Endothelial cell of umbilical vein (primary cell): ENCODE results near the gene IFI27L2. TPM values are rescaled to one million over a fixed set of nuclear protein-coding genes. Genes with fewer than 3 reads are reported as not detected.

Experiments used
- BruUV-seq: library from RNA; stranded (reverse); fragments of 400-500 nt; replicated peaks from 2 replicates; lab custom pipeline; 2021; lab: Mats Ljungman, UMichigan
- CTCF ChIA-PET: fragments of 300-600, 350-600 bp; sonication (Branson Sonifier 250); formaldehyde crosslinking; loops from one replicate; lab custom pipeline; 2021; ENCODE audit warnings: antibody characterized with exemption, inconsistent platforms; lab: Charles Lee
- POLR2A ChIA-PET: fragments of 300-600, 350-600 bp; sonication (Branson Sonifier 250); formaldehyde crosslinking; loops from one replicate; lab custom pipeline; 2021; ENCODE audit warnings: antibody characterized with exemption, inconsistent platforms; lab: Charles Lee
- DNase-seq: peaks from one replicate; pipeline ENCODE4 v3.0.0-alpha.2; 2011; ENCODE audit warnings: low read depth, low spot score
- FAIRE-seq: peaks from 2 replicates; lab custom pipeline; 2011; peaks lifted over from hg19 to GRCh38; lab: Jason Lieb, UNC
- H2AFZ ChIP-seq: 2 replicates; pipeline ENCODE4 v1.6.0; 2012; ENCODE audit warnings: low read depth, low read length, control low read depth, inconsistent platforms
- H3K27ac ChIP-seq: 2 replicates; pipeline ENCODE4 v1.5.1; 2011; ENCODE audit warnings: low read depth, mild to moderate bottlenecking, control low read depth, low read length, moderate library complexity; ENCODE audit not compliant: insufficient read depth
- H3K27me3 ChIP-seq, 2 experiments: 2 replicates each; pipeline versions ENCODE4 v1.6.0 to v1.6.1; 2011; ENCODE audit warnings: low read length in 2 of 2, mixed read lengths in 1 of 2; ENCODE audit not compliant: control insufficient read depth in 2 of 2, insufficient read depth in 2 of 2
- H3K36me3 ChIP-seq, 2 experiments: 2 replicates in 1 of 2; 3 replicates in 1 of 2; pipeline ENCODE4 v1.5.1; 2011; ENCODE audit warnings: low read length in 2 of 2, mild to moderate bottlenecking in 1 of 2, moderate library complexity in 1 of 2; ENCODE audit not compliant: control insufficient read depth in 2 of 2, insufficient read depth in 2 of 2; ENCODE audit errors: extremely low read depth in 1 of 2
- H3K4me1 ChIP-seq: 3 replicates; pipeline ENCODE4 v1.5.1; 2011; ENCODE audit warnings: mild to moderate bottlenecking, low read length; ENCODE audit not compliant: control insufficient read depth, insufficient read depth; ENCODE audit errors: extremely low read depth
- H3K4me2 ChIP-seq: 2 replicates; pipeline ENCODE4 v1.6.1; 2011; ENCODE audit warnings: low read length, control low read depth, mixed read lengths; ENCODE audit not compliant: insufficient read depth
- H3K4me3 ChIP-seq, 3 experiments: fragments of 200-600 bp in 1 of 3; sonication (generic), shearing (Covaris generic) in 1 of 3; replicated peaks in 1 of 3; 2 replicates each; pipeline ENCODE4 v1.5.1; 2011 to 2016; ENCODE audit warnings: control low read depth in 3 of 3, low read length in 3 of 3, mild to moderate bottlenecking in 2 of 3, inconsistent platforms in 1 of 3, low read depth in 1 of 3, moderate library complexity in 1 of 3; ENCODE audit not compliant: insufficient read depth in 1 of 3
- H3K79me2 ChIP-seq: 2 replicates; pipeline ENCODE4 v1.6.0; 2012; ENCODE audit warnings: low read length, inconsistent platforms; ENCODE audit not compliant: control insufficient read depth, insufficient read depth
- H3K9ac ChIP-seq: replicated peaks from 2 replicates; pipeline ENCODE3; 2011; ENCODE audit warnings: low read length, control low read depth; ENCODE audit not compliant: insufficient read depth; ENCODE audit errors: extremely low read depth
- H3K9me1 ChIP-seq: replicated peaks from 3 replicates; pipeline ENCODE4 v1.6.0; 2011; ENCODE audit warnings: mild to moderate bottlenecking, low read length; ENCODE audit not compliant: control insufficient read depth, insufficient read depth; ENCODE audit errors: extremely low read depth
- H3K9me3 ChIP-seq: replicated peaks from 2 replicates; pipeline ENCODE4 v1.5.1; 2012; ENCODE audit warnings: low read length, inconsistent platforms; ENCODE audit not compliant: control insufficient read depth, insufficient read depth
- H4K20me1 ChIP-seq: replicated peaks from 2 replicates; pipeline ENCODE3; 2011; ENCODE audit warnings: mild to moderate bottlenecking, low read length; ENCODE audit not compliant: control insufficient read depth, insufficient read depth; ENCODE audit errors: extremely low read depth
- EZH2 ChIP-seq: IDR thresholded peaks from 2 replicates; pipeline ENCODE4 v1.6.1; 2012; ENCODE audit warnings: borderline replicate concordance, low read depth, mild to moderate bottlenecking, moderate library complexity, low read length, inconsistent platforms; ENCODE audit not compliant: severe bottlenecking
- FOS ChIP-seq: IDR thresholded peaks from 2 replicates; pipeline ENCODE4 v1.6.1; 2011; ENCODE audit warnings: mild to moderate bottlenecking, low read length, moderate library complexity, borderline replicate concordance; ENCODE audit not compliant: insufficient read depth
- GATA2 ChIP-seq: IDR thresholded peaks from 2 replicates; pipeline ENCODE4 v1.7.0; 2011; ENCODE audit warnings: low read depth, mild to moderate bottlenecking, moderate library complexity, mixed read lengths, low read length; ENCODE audit not compliant: insufficient read length, insufficient read depth
- JUN ChIP-seq: IDR thresholded peaks from 2 replicates; pipeline ENCODE4 v1.6.1; 2011; ENCODE audit warnings: borderline replicate concordance, low read depth; ENCODE audit not compliant: insufficient read length, insufficient read depth
- MYC ChIP-seq: IDR thresholded peaks from one replicate; pipeline ENCODE4 v1.6.1; 2011; ENCODE audit warnings: mild to moderate bottlenecking, low read depth, low read length
- POLR2A ChIP-seq: IDR thresholded peaks from 2 replicates; pipeline ENCODE4 v1.6.1; 2012; ENCODE audit warnings: low read depth, mild to moderate bottlenecking, control low read depth, low read length
- POLR2AphosphoS5 ChIP-seq: IDR thresholded peaks from 2 replicates; pipeline ENCODE4 v1.6.1; 2012; ENCODE audit warnings: low read depth, mild to moderate bottlenecking, control low read depth, low read length, moderate library complexity; ENCODE audit not compliant: insufficient read depth
- dilution Hi-C: fragments of 300-500 bp; cut with MboI; formaldehyde crosslinking; loops from one replicate; pipeline ENCODE4 v1.15.0; 2019; ENCODE audit warnings: low sequenced_read_pairs; ENCODE audit not compliant: extremely low pct_ligation_motif_present
- intact Hi-C: fragments of 100-400 bp; cut with micrococcal nuclease; formaldehyde crosslinking; loops from one replicate; pipeline ENCODE4 v1.10.0; 2022
- polyA plus RNA-seq, 4 experiments: library from polyadenylated mRNA; depleted of rRNA in 3 of 4; stranded (reverse) in 3 of 4; unstranded in 1 of 4; fragments of >200 nt; gene quantifications; 2 replicates each; pipeline versions ENCODE4 v1.2.1 to v1.2.3, GENCODE V29; 2011 to 2012; ENCODE audit warnings: missing spikeins in 1 of 4
- total RNA-seq: library from RNA; stranded (reverse); gene quantifications from 2 replicates; pipeline ENCODE4 v1.2.3, GENCODE V29; 2021
- TF ChIP-seq, protein P1 (sequence below): IDR thresholded peaks from 2 replicates; pipeline ENCODE4 v1.6.1; 2011; ENCODE audit not compliant: insufficient read depth, insufficient read length
- TF ChIP-seq, protein P2 (sequence below), 2 donors: IDR thresholded peaks; 1 replicate in 1 of 2; 2 replicates in 1 of 2; pipeline ENCODE4 v1.5.1; 2011; ENCODE audit warnings: low read length in 2 of 2, mild to moderate bottlenecking in 2 of 2, moderate library complexity in 2 of 2, control low read depth in 1 of 2, inconsistent platforms in 1 of 2, low read depth in 1 of 2; ENCODE audit not compliant: insufficient read depth in 1 of 2; ENCODE audit errors: extremely low read depth in 1 of 2

IFI27L2 gene
- total and polyA plus RNA-seq, 2 donors (not counting 3 experiments of a cell fraction or from before 2014, with no cell fraction given), result 28.7 to 82.9 TPM

DNA sequence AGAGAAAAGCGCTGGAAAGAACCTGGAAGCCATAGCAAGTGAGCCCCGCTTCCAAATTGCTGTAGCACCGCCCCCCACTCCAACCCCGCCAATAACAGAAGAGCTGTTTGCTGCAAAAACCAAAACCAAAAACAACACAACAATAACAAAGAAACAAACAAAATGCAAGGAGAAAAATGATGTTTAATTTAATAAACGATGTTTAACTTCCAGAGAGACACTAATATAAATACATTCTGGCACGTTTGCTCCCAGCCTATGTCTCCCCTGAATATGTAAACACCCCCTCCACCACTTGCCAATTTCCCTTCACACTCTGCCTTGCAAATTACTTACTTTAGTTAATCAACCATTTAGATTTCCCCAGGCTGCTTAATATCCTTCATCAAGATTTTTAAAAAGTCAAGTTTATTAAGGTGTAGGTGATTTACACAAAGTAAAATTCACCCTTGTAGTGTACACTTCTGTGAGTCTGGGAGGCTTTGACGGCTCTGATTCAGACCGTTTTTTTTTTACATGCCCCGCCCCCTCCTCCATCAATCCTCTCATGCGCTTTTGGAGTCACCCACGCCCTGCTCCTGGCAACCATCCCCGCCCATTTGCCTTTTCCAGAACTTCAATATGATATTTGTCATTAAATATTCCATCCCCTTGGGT lies 482 bp upstream of the IFI27L2 start:
- intact Hi-C loops (loop anchor here (10.0 kb wide), 2 partner anchors 415 to 475 kb away; no protein-coding TSS in a partner anchor), dilution Hi-C loops (no loop called here)
- peak; percentile 4 for TF ChIP-seq POLR2A
- TF ChIP-seq, protein P1, sequence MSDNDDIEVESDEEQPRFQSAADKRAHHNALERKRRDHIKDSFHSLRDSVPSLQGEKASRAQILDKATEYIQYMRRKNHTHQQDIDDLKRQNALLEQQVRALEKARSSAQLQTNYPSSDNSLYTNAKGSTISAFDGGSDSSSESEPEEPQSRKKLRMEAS, result no peak
- Histone ChIP-seq H2AFZ (peak overlapping the region; percentile 87), H3K27me3 (peaks cover 0 to 8% of the 10 kb centered on the region in 2 experiments), H3K4me2 (peak overlapping the region; percentile 91), H3K4me3 (peak overlapping the region; percentile 27 to 67 (median 45)), H3K9me3 (no peaks in the 10 kb centered on the region), H3K9me1 (no peaks in the 10 kb centered on the region), H4K20me1 (no peaks in the 10 kb centered on the region), H3K27ac (no peak overlapping the region), H3K4me1 (peaks cover 9% of the 10 kb centered on the region), H3K36me3 (no peaks in the 10 kb centered on the region), H3K79me2 (no peaks in the 10 kb centered on the region), H3K9ac (peak overlapping the region; percentile 24)
- peak; percentile 55 for FAIRE-seq
- ChIA-PET CTCF (interaction anchor here (0.7 to 5.2 kb wide), 10 partner anchors 9 to 190 kb away, joined by 3 to 67 read pairs (median 8); partner anchors contain the start of genes DDX24, IFI27 and IFI27L1), POLR2A (interaction anchor here (1.4 kb wide), 1 partner anchor 49 kb away, joined by 4 read pairs; the partner anchor contains the start of genes DDX24 and IFI27L1)
- peak; percentile 53 for DNase-seq
- no TSS peak for BruUV-seq

GRCh38 chr14:94128216-94128839 lies 1.1 kb downstream of the IFI27L2 start:
- ChIA-PET POLR2A (interaction anchor here (0.6 to 0.9 kb wide), 3 partner anchors 13 to 44 kb away, joined by 3 read pairs; partner anchors contain the start of gene IFI27), CTCF (interaction anchor here (0.9 to 5.2 kb wide), 9 partner anchors 8 to 421 kb away, joined by 3 to 67 read pairs (median 10); partner anchors contain the start of genes DDX24, IFI27 and IFI27L1)
- H3K4me3 ChIP-seq, result no peak overlapping the region
- H3K27me3 ChIP-seq, result no peaks in the 10 kb centered on the region
- H3K9ac ChIP-seq, result no peak overlapping the region
- FAIRE-seq (no peak), DNase-seq (no peak)
- intact Hi-C loops (no loop called here), dilution Hi-C loops (no loop called here)
- H2AFZ ChIP-seq, result no peak overlapping the region
- no peaks in the 10 kb centered on the region for H3K9me3 ChIP-seq
- H3K79me2 ChIP-seq, result no peaks in the 10 kb centered on the region
- H3K9me1 ChIP-seq, result no peaks in the 10 kb centered on the region
- no peak overlapping the region for H3K4me2 ChIP-seq
- TF ChIP-seq GATA2, result no peak
- no peak for TF ChIP-seq POLR2A
- TF ChIP-seq EZH2, result no peak
- TF ChIP-seq, protein P2, sequence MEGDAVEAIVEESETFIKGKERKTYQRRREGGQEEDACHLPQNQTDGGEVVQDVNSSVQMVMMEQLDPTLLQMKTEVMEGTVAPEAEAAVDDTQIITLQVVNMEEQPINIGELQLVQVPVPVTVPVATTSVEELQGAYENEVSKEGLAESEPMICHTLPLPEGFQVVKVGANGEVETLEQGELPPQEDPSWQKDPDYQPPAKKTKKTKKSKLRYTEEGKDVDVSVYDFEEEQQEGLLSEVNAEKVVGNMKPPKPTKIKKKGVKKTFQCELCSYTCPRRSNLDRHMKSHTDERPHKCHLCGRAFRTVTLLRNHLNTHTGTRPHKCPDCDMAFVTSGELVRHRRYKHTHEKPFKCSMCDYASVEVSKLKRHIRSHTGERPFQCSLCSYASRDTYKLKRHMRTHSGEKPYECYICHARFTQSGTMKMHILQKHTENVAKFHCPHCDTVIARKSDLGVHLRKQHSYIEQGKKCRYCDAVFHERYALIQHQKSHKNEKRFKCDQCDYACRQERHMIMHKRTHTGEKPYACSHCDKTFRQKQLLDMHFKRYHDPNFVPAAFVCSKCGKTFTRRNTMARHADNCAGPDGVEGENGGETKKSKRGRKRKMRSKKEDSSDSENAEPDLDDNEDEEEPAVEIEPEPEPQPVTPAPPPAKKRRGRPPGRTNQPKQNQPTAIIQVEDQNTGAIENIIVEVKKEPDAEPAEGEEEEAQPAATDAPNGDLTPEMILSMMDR (IDR thresholded peaks at IDR 0.05; ENCODE audit: extremely low read depth in 1 of 2, insufficient read depth in 1 of 2, low read depth in 1 of 2, low read length in 2 of 2), result no peak
- no peak for TF ChIP-seq POLR2AphosphoS5
- TF ChIP-seq, protein P1, result no peak
- TF ChIP-seq JUN, result no peak
- TF ChIP-seq MYC, result no peak
- no peak for TF ChIP-seq FOS
- H3K4me1 ChIP-seq, result peaks cover 9% of the 10 kb centered on the region
- H4K20me1 ChIP-seq, result no peaks in the 10 kb centered on the region
- BruUV-seq, result no TSS peak
- no peaks in the 10 kb centered on the region for H3K36me3 ChIP-seq
- H3K27ac ChIP-seq, result no peak overlapping the region
